Keratinocyte (primary cell): ENCODE data around the gene KCNQ4.

Experiments used
- EZH2 ChIP-seq: IDR thresholded peaks from one replicate; pipeline ENCODE4 v1.6.1; 2012; ENCODE audit warnings: inconsistent platforms, mild to moderate bottlenecking, low read length, moderate library complexity
- TF ChIP-seq, protein P1 (sequence below), 3 experiments: IDR thresholded peaks in 1 of 3; conservative IDR thresholded peaks in 1 of 3; optimal IDR thresholded peaks in 1 of 3; 2 replicates in 2 of 3; 3 replicates in 1 of 3; pipeline versions ENCODE3 to v1.5.1; 2011; ENCODE audit warnings: low read length in 3 of 3, mild to moderate bottlenecking in 3 of 3, moderate library complexity in 2 of 3, control low read depth in 1 of 3, inconsistent platforms in 1 of 3; ENCODE audit not compliant: insufficient read depth in 2 of 3; ENCODE audit errors: extremely low read depth in 1 of 3

DNA sequence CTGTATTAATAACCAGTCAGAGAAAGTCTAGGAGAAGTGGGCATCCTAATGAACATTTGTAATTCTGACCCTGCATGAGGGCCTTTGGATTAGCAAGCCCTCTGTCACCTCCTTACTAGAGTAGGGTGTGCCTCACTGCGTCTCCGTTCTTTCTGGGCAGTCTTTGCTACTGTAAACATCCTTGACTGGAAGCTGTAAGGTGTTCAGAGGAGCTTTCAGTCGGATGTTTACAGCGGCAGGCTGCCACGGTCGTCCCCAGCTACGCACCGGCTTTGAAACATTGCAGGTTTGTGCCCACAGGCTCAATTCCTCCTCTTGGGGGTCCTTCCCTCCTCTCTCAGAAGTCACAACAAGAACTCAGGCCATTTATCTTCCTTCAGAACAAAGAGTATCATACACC lies 29.4 kb upstream of the KCNQ4 start:
- TF ChIP-seq, protein P1, sequence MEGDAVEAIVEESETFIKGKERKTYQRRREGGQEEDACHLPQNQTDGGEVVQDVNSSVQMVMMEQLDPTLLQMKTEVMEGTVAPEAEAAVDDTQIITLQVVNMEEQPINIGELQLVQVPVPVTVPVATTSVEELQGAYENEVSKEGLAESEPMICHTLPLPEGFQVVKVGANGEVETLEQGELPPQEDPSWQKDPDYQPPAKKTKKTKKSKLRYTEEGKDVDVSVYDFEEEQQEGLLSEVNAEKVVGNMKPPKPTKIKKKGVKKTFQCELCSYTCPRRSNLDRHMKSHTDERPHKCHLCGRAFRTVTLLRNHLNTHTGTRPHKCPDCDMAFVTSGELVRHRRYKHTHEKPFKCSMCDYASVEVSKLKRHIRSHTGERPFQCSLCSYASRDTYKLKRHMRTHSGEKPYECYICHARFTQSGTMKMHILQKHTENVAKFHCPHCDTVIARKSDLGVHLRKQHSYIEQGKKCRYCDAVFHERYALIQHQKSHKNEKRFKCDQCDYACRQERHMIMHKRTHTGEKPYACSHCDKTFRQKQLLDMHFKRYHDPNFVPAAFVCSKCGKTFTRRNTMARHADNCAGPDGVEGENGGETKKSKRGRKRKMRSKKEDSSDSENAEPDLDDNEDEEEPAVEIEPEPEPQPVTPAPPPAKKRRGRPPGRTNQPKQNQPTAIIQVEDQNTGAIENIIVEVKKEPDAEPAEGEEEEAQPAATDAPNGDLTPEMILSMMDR (optimal IDR thresholded peaks at IDR 0.05 in 1 of 3, IDR thresholded peaks at IDR 0.05 in 1 of 3, conservative IDR thresholded peaks at IDR 0.05 in 1 of 3; ENCODE audit: extremely low read depth in 1 of 3, insufficient read depth in 2 of 3, low read length in 3 of 3) = no peak
- no peak for TF ChIP-seq EZH2
